ENCODE data around the gene RASSF5. TPM values are rescaled to one million over a fixed set of nuclear protein-coding genes. Genes with fewer than 3 reads are reported as not detected.

Gene RASSF5
- total and polyA plus RNA-seq, 2 donors from 2014 or later = 2.4 to 18.8 TPM

- Histone ChIP-seq H3K27me3 (ENCODE audit: control insufficient read depth, insufficient read depth, low read length) (no peaks in the 10 kb centered on the region), H3K27ac (ENCODE audit: low read depth in 2 of 2, low read length in 2 of 2) (no peak overlapping the region), H3K4me1 (ENCODE audit: control insufficient read depth in 2 of 3, insufficient read depth in 2 of 3, low read depth in 1 of 3, low read length in 3 of 3) (peaks cover 0 to 4% (median 0%) of the 10 kb centered on the region in 3 donors), H3K9me3 (ENCODE audit: control insufficient read depth in 2 of 3, insufficient read depth in 1 of 3, low read length in 3 of 3) (no peaks in the 10 kb centered on the region), H3K4me3 (ENCODE audit: low read length in 3 of 3) (no peak overlapping the region), H3K9ac (ENCODE audit: low read length in 3 of 3) (no peak overlapping the region), H3K36me3 (ENCODE audit: control insufficient read depth in 2 of 3, insufficient read depth in 3 of 3, low read length in 3 of 3) (no peaks in the 10 kb centered on the region)
- no peak for TF ChIP-seq CTCF (IDR thresholded peaks at IDR 0.05; ENCODE audit: borderline replicate concordance, extremely low read depth, insufficient read depth)
- DNase-seq (no peak), FAIRE-seq (no peak)
- intact Hi-C loops (cut with DNase I) = no loop called here
These were observed 14.5 kb downstream of the RASSF5 start for GRCh38 chr1:206521694-206522402.

GRCh38 chr1:206524739-206525364 lies 17.5 kb downstream of the RASSF5 start:
- H3K9ac ChIP-seq (ENCODE audit: low read length in 3 of 3) = no peak overlapping the region
- intact Hi-C loops (cut with DNase I) = no loop called here
- H3K9me3 ChIP-seq (ENCODE audit: control insufficient read depth in 2 of 3, insufficient read depth in 1 of 3, low read length in 3 of 3) = no peaks in the 10 kb centered on the region
- no peak for DNase-seq
- H3K27ac ChIP-seq (ENCODE audit: low read depth in 2 of 2, low read length in 2 of 2) = no peak overlapping the region
- H3K4me3 ChIP-seq (ENCODE audit: low read length in 3 of 3) = no peak overlapping the region
- FAIRE-seq = no peak
- no peak for TF ChIP-seq CTCF (IDR thresholded peaks at IDR 0.05; ENCODE audit: borderline replicate concordance, extremely low read depth, insufficient read depth)
- H3K27me3 ChIP-seq (ENCODE audit: control insufficient read depth, insufficient read depth, low read length) = no peaks in the 10 kb centered on the region
- H3K4me1 ChIP-seq (ENCODE audit: control insufficient read depth in 2 of 3, insufficient read depth in 2 of 3, low read depth in 1 of 3, low read length in 3 of 3) = peaks cover 0 to 4% (median 0%) of the 10 kb centered on the region in 3 donors
- H3K36me3 ChIP-seq (ENCODE audit: control insufficient read depth in 2 of 3, insufficient read depth in 3 of 3, low read length in 3 of 3) = no peaks in the 10 kb centered on the region

GRCh38 chr1:206526064-206526911 lies 19.0 kb downstream of the RASSF5 start:
- FAIRE-seq = no peak
- Histone ChIP-seq H3K9me3 (ENCODE audit: control insufficient read depth in 2 of 3, insufficient read depth in 1 of 3, low read length in 3 of 3) (no peaks in the 10 kb centered on the region), H3K36me3 (ENCODE audit: control insufficient read depth in 2 of 3, insufficient read depth in 3 of 3, low read length in 3 of 3) (no peaks in the 10 kb centered on the region), H3K9ac (ENCODE audit: low read length in 3 of 3) (no peak overlapping the region), H3K4me1 (ENCODE audit: control insufficient read depth in 2 of 3, insufficient read depth in 2 of 3, low read depth in 1 of 3, low read length in 3 of 3) (peaks cover 0 to 4% (median 0%) of the 10 kb centered on the region in 3 donors), H3K4me3 (ENCODE audit: low read length in 3 of 3) (no peak overlapping the region), H3K27ac (ENCODE audit: low read depth in 2 of 2, low read length in 2 of 2) (no peak overlapping the region), H3K27me3 (ENCODE audit: control insufficient read depth, insufficient read depth, low read length) (no peaks in the 10 kb centered on the region)
- TF ChIP-seq CTCF (IDR thresholded peaks at IDR 0.05; ENCODE audit: borderline replicate concordance, extremely low read depth, insufficient read depth) = no peak
- intact Hi-C loops (cut with DNase I) = no loop called here
- DNase-seq = no peak

Measured in kidney (tissue), 14 donors.